GM04504 (cell line): ENCODE data around the gene DOLPP1.
A peak's percentile ranks its signal among the peaks of the same experiment; 100 is the strongest.
"Not testable (repeated sequence)": the region's sequence is repeated elsewhere in the genome, so short reads cannot be mapped to it uniquely, and the experiment has no call there.

Experiments used
- DNase-seq: peaks from one replicate; pipeline ENCODE4 v3.0.0-alpha.2; 2012; ENCODE audit warnings: low read depth

The DOLPP1 gene

GRCh38 chr9:129111528-129112151, 30.7 kb downstream of the DOLPP1 start:
- DNase-seq: no peak

- not testable (repeated sequence) for DNase-seq
Measured at GRCh38 chr9:129112526-129112925, 31.6 kb downstream of the DOLPP1 start.

GRCh38 chr9:129113645-129114304, 32.9 kb downstream of the DOLPP1 start:
- no peak for DNase-seq

- DNase-seq: no peak
Measured at GRCh38 chr9:129118799-129119198, 37.9 kb downstream of the DOLPP1 start.

- DNase-seq: peak; percentile 46
Measured at GRCh38 chr9:129121483-129121882, 40.6 kb downstream of the DOLPP1 start.

GRCh38 chr9:129122133-129122532, 41.2 kb downstream of the DOLPP1 start:
- DNase-seq: no peak

GRCh38 chr9:129122976-129123375, 42.1 kb downstream of the DOLPP1 start:
- DNase-seq: not testable (repeated sequence)

GRCh38 chr9:129124506-129125069, 43.7 kb downstream of the DOLPP1 start:
- no peak for DNase-seq

- DNase-seq: no peak
Measured at GRCh38 chr9:129125478-129125877, 44.6 kb downstream of the DOLPP1 start.

- DNase-seq: no peak
Measured at GRCh38 chr9:129126749-129127618, 46.1 kb downstream of the DOLPP1 start.

GRCh38 chr9:129128689-129129088, 47.8 kb downstream of the DOLPP1 start:
- DNase-seq: no peak

GRCh38 chr9:129130271-129130670, 49.4 kb downstream of the DOLPP1 start:
- DNase-seq: not testable (repeated sequence)

GRCh38 chr9:129130791-129131190, 49.9 kb downstream of the DOLPP1 start:
- DNase-seq: no peak

GRCh38 chr9:129131300-129132145, 50.6 kb downstream of the DOLPP1 start:
- no peak for DNase-seq

GRCh38 chr9:129133082-129133481, 52.2 kb downstream of the DOLPP1 start:
- DNase-seq: no peak

- DNase-seq: no peak
Measured at GRCh38 chr9:129135476-129135875, 54.6 kb downstream of the DOLPP1 start.

- no peak for DNase-seq
Measured at GRCh38 chr9:129136446-129137035, 55.6 kb downstream of the DOLPP1 start.

- DNase-seq: no peak
Measured at GRCh38 chr9:129137292-129138143, 56.6 kb downstream of the DOLPP1 start.

GRCh38 chr9:129138144-129138462, 57.2 kb downstream of the DOLPP1 start:
- no peak for DNase-seq

GRCh38 chr9:129138476-129139232, 57.7 kb downstream of the DOLPP1 start:
- DNase-seq: no peak
